ENCODE results near the gene NEMF.
"Not testable (repeated sequence)": the region's sequence is repeated elsewhere in the genome, so short reads cannot be mapped to it uniquely, and the experiment has no call there.

Gene NEMF

GRCh38 chr14:49796025-49796424 lies 56.6 kb downstream of the NEMF start:
- DNase-seq: no peak

- no peak for DNase-seq
Measured at GRCh38 chr14:49792618-49793017, 60.0 kb downstream of the NEMF start.

- no peak for DNase-seq
Measured at GRCh38 chr14:49786315-49786714, 66.3 kb downstream of the NEMF start.

GRCh38 chr14:49783394-49784014 lies 69.1 kb downstream of the NEMF start:
- DNase-seq: no peak

- not testable (repeated sequence) for DNase-seq
Measured at GRCh38 chr14:49781040-49781439, 71.5 kb downstream of the NEMF start.

GRCh38 chr14:49778421-49778820 lies 74.2 kb downstream of the NEMF start:
- DNase-seq: no peak

- DNase-seq: no peak
Measured at GRCh38 chr14:49774106-49774505, 78.5 kb downstream of the NEMF start.

GRCh38 chr14:49771691-49772090 lies 80.9 kb downstream of the NEMF start:
- not testable (repeated sequence) for DNase-seq

- DNase-seq: no peak
Measured at GRCh38 chr14:49770212-49770817, 82.3 kb downstream of the NEMF start.

- DNase-seq: no peak
Measured at GRCh38 chr14:49769581-49770211, 82.9 kb downstream of the NEMF start.

GRCh38 chr14:49769171-49769570 lies 83.4 kb downstream of the NEMF start:
- peak in 1 of 3 donors; percentile 3 for DNase-seq

- peak; percentile 70 to 86 (median 82) for DNase-seq
Measured at GRCh38 chr14:49768301-49769121, 84.1 kb downstream of the NEMF start.

- peak; percentile 92 to 97 (median 96) for DNase-seq
Measured at GRCh38 chr14:49767571-49768300, 84.9 kb downstream of the NEMF start, which contains the start of gene KLHDC2. Gene KLHDC2 (plus strand): TSS chr14:49768153. CDS start chr14:49768469, 316 bp downstream.

GRCh38 chr14:49767270-49767570 lies 85.4 kb downstream of the NEMF start:
- DNase-seq: no peak

- DNase-seq: peak in 1 of 3 donors; percentile 1
Measured at GRCh38 chr14:49766839-49767238, 85.7 kb downstream of the NEMF start.

- DNase-seq: no peak
Measured at GRCh38 chr14:49761839-49762551, 90.6 kb downstream of the NEMF start.

GRCh38 chr14:49755378-49755777 lies 97.2 kb downstream of the NEMF start:
- DNase-seq: no peak

- DNase-seq: no peak
Measured at GRCh38 chr14:49754570-49755097, 98.0 kb downstream of the NEMF start.

- not testable (repeated sequence) for DNase-seq
Measured at GRCh38 chr14:49746476-49746875, 106.1 kb downstream of the NEMF start.

GRCh38 chr14:49745191-49745590 lies 107.4 kb downstream of the NEMF start:
- no peak for DNase-seq

GRCh38 chr14:49735669-49736068 lies 116.9 kb downstream of the NEMF start:
- DNase-seq: not testable (repeated sequence)

- DNase-seq: no peak
Measured at GRCh38 chr14:49733836-49734235, 118.8 kb downstream of the NEMF start.

Data from suppressor macrophage treated with lipopolysaccharide for 1 hour (primary cell).